CD4-positive, alpha-beta T cell treated with Interleukin-6 at 100 ng/mL for 8 hours (primary cell): Measurements from ENCODE around the gene TMEM165.

ENCODE experiments used
- DNase-seq: peaks from one replicate; pipeline ENCODE4 v3.0.0-alpha.2; 2020; ENCODE audit warnings: mixed read lengths, low spot score

The TMEM165 gene

GRCh38 chr4:55367084-55367722 is 28.6 kb upstream of the TMEM165 start:
- DNase-seq: no peak

- no peak for DNase-seq
Measured at GRCh38 chr4:55369968-55370367, 25.8 kb upstream of the TMEM165 start.

GRCh38 chr4:55372259-55372658 is 23.5 kb upstream of the TMEM165 start:
- DNase-seq: no peak

- no peak for DNase-seq
Measured at GRCh38 chr4:55373461-55373860, 22.3 kb upstream of the TMEM165 start.

- DNase-seq: no peak
Measured at GRCh38 chr4:55376698-55377097, 19.1 kb upstream of the TMEM165 start.

- no peak for DNase-seq
Measured at GRCh38 chr4:55378617-55379467, 16.9 kb upstream of the TMEM165 start.

- no peak for DNase-seq
Measured at GRCh38 chr4:55380576-55380975, 15.2 kb upstream of the TMEM165 start.

GRCh38 chr4:55381502-55381901 is 14.3 kb upstream of the TMEM165 start:
- no peak for DNase-seq

- DNase-seq: no peak
Measured at GRCh38 chr4:55382488-55383003, 13.2 kb upstream of the TMEM165 start.

- no peak for DNase-seq
Measured at GRCh38 chr4:55385201-55385649, 10.5 kb upstream of the TMEM165 start.

GRCh38 chr4:55386073-55386472 is 9.7 kb upstream of the TMEM165 start:
- no peak for DNase-seq

- no peak for DNase-seq
Measured at GRCh38 chr4:55386840-55387239, 8.9 kb upstream of the TMEM165 start.

- no peak for DNase-seq
Measured at GRCh38 chr4:55393461-55394320, 2.1 kb upstream of the TMEM165 start.

- no peak for DNase-seq
Measured at GRCh38 chr4:55395218-55395528, 584 bp upstream of the TMEM165 start.

GRCh38 chr4:55396308-55397125 is 760 bp downstream of the TMEM165 start:
- DNase-seq: no peak

- no peak for DNase-seq
Measured at GRCh38 chr4:55397126-55397436, 1.3 kb downstream of the TMEM165 start.

GRCh38 chr4:55397520-55398321 is 2.0 kb downstream of the TMEM165 start:
- DNase-seq: no peak

GRCh38 chr4:55398461-55398860 is 2.7 kb downstream of the TMEM165 start:
- DNase-seq: no peak

- no peak for DNase-seq
Measured at GRCh38 chr4:55398966-55399365, 3.2 kb downstream of the TMEM165 start.

- DNase-seq: no peak
Measured at GRCh38 chr4:55399581-55399980, 3.8 kb downstream of the TMEM165 start.

- no peak for DNase-seq
Measured at GRCh38 chr4:55405073-55405472, 9.3 kb downstream of the TMEM165 start.
